ENCODE results near the gene CGAS.

CGAS gene

DNA sequence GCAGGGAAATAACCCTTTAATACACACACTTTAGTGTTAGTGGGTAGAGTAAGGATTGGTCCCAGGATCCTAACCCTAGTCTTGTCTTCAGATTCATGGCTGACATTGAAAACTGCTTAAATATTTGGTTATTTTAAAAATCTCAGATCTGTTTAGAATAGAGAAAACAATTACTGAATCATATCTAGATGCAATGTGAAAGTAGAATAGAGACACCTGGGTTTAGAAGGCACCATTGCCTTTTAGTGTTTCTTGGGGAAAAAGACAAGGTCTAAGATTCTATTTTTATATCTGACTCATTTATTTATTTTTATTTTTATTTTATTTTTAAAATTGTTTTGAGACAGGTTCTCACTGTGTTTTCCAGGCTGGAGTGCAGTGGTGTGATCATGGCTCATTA is 51.4 kb downstream of the CGAS start:
- no peak for TF ChIP-seq NFIC (IDR thresholded peaks at IDR 0.05)

DNA sequence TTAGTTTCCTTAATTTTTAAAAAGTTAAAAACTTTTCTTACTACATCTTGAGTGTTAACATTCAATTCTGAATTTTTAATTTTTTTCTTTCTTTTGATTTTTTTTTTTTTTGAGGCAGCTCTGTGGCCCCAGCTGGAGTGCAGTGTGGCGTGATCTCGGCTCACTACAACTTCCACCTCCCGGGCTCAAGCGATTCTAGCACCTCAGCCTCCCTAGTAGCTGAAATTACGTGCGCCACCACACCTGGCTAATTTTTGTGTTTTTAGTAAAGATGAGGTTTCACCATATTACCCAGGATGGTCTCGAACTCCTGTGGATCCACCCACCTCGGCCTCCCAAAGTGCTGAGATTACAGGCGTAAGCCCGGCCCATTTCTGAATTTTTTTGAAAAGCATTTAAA is 56.2 kb downstream of the CGAS start:
- TF ChIP-seq FOXM1 (IDR thresholded peaks at IDR 0.05; ENCODE audit: borderline replicate concordance, low read depth) (no peak), CEBPB (IDR thresholded peaks at IDR 0.05) (no peak), YY1 (IDR thresholded peaks at IDR 0.05; ENCODE audit: low read depth) (no peak), TAF1 (IDR thresholded peaks at IDR 0.05; ENCODE audit: low read depth) (no peak), RAD21 (IDR thresholded peaks at IDR 0.05; ENCODE audit: low read depth) (no peak), ZBTB7A (IDR thresholded peaks at IDR 0.05; ENCODE audit: low read depth) (no peak), TEAD4 (IDR thresholded peaks at IDR 0.05) (no peak)
- TF ChIP-seq, protein P1, sequence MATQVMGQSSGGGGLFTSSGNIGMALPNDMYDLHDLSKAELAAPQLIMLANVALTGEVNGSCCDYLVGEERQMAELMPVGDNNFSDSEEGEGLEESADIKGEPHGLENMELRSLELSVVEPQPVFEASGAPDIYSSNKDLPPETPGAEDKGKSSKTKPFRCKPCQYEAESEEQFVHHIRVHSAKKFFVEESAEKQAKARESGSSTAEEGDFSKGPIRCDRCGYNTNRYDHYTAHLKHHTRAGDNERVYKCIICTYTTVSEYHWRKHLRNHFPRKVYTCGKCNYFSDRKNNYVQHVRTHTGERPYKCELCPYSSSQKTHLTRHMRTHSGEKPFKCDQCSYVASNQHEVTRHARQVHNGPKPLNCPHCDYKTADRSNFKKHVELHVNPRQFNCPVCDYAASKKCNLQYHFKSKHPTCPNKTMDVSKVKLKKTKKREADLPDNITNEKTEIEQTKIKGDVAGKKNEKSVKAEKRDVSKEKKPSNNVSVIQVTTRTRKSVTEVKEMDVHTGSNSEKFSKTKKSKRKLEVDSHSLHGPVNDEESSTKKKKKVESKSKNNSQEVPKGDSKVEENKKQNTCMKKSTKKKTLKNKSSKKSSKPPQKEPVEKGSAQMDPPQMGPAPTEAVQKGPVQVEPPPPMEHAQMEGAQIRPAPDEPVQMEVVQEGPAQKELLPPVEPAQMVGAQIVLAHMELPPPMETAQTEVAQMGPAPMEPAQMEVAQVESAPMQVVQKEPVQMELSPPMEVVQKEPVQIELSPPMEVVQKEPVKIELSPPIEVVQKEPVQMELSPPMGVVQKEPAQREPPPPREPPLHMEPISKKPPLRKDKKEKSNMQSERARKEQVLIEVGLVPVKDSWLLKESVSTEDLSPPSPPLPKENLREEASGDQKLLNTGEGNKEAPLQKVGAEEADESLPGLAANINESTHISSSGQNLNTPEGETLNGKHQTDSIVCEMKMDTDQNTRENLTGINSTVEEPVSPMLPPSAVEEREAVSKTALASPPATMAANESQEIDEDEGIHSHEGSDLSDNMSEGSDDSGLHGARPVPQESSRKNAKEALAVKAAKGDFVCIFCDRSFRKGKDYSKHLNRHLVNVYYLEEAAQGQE (IDR thresholded peaks at IDR 0.05; ENCODE audit: low read depth), result no peak

DNA sequence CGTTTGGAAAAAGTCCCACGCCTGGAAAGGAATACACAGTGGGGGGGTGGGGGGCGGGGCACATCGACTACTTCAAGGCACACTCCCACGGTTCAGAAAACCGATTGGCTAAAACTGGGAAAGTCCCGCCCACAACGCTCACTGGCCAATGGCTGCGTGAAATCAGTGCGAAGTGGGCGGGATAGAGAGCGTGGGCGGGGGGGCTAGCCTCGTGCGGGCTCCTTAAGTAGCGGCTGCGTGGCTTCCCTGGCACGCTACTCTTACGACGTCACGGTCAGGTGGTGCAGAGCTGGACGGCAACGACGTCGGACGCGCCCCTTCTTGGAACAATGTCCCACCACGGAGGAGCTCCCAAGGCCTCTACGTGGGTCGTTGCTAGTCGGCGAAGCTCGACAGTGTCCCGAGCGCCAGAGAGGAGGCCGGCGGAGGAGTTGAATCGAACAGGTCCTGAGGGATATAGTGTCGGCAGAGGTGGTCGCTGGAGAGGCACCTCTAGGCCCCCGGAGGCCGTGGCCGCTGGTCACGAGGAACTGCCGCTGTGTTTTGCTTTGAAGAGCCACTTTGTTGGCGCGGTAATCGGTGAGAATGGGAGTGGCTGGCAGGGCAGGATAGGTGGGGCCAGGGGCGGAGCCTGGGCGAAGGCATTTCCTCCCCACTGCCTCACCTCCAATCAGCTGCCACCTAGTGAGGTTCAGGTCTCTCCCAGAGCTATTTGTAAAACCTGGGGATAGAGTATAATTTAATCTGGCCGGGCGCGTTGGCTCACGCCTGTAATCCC is 57.3 kb downstream of the CGAS start, which contains the start of gene DDX43:
DDX43 (plus strand) TSS at position 252 of the 778 bp plus-strand sequence; CDS start at position 330, 78 bp downstream.
- TF ChIP-seq TAF1 (IDR thresholded peaks at IDR 0.05; ENCODE audit: low read depth) (0 out of 2 replicates have a peak, but pooled peaks have one; percentile 31), YY1 (IDR thresholded peaks at IDR 0.05; ENCODE audit: low read depth) (no peak), FOXM1 (IDR thresholded peaks at IDR 0.05; ENCODE audit: borderline replicate concordance, low read depth) (no peak), NFIC (IDR thresholded peaks at IDR 0.05) (no peak), TEAD4 (IDR thresholded peaks at IDR 0.05) (0 out of 2 replicates have a peak, but pooled peaks have one; percentile 7), EGR1 (IDR thresholded peaks at IDR 0.05) (peak; percentile 74), ZBTB7A (IDR thresholded peaks at IDR 0.05; ENCODE audit: low read depth) (no peak), EP300 (IDR thresholded peaks at IDR 0.05; ENCODE audit: borderline replicate concordance) (no peak), CEBPB (IDR thresholded peaks at IDR 0.05) (no peak), CREB1 (IDR thresholded peaks at IDR 0.05; ENCODE audit: low read depth) (peak; percentile 41; the same call in 1 of the 2 replicates), TCF12 (IDR thresholded peaks at IDR 0.05; ENCODE audit: low read depth) (no peak; the same call in 1 of the 2 replicates)
- TF ChIP-seq, protein P2, sequence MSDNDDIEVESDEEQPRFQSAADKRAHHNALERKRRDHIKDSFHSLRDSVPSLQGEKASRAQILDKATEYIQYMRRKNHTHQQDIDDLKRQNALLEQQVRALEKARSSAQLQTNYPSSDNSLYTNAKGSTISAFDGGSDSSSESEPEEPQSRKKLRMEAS (IDR thresholded peaks at IDR 0.05), result peak; percentile 95
- TF ChIP-seq, protein P3, sequence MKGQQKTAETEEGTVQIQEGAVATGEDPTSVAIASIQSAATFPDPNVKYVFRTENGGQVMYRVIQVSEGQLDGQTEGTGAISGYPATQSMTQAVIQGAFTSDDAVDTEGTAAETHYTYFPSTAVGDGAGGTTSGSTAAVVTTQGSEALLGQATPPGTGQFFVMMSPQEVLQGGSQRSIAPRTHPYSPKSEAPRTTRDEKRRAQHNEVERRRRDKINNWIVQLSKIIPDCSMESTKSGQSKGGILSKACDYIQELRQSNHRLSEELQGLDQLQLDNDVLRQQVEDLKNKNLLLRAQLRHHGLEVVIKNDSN (IDR thresholded peaks at IDR 0.05), result peak; percentile 88
- TF ChIP-seq, protein P1 (IDR thresholded peaks at IDR 0.05; ENCODE audit: low read depth), result no peak

DNA sequence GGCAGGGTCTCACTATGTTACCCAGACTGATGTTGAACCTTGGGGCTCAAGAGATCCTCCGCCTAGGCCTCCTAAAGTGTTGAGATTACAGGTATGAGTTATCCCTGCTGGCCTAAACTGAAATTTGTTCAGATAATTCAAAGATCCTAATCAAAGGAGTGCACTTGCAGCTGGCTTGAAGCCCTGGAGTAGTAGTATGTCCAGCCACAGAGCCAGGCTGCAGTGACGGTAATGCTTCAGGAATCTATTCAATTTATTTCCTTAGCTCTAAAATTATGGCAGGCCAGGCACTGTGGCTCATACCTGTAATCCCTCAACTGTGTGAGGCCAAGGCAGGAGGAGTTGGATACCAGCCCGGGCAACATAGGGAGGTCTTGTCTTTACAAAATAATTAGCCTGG is 58.8 kb downstream of the CGAS start:
- no peak for TF ChIP-seq EP300 (IDR thresholded peaks at IDR 0.05; ENCODE audit: borderline replicate concordance)
- TF ChIP-seq RAD21 (IDR thresholded peaks at IDR 0.05; ENCODE audit: low read depth), result no peak
- no peak for TF ChIP-seq TAF1 (IDR thresholded peaks at IDR 0.05; ENCODE audit: low read depth)
- TF ChIP-seq FOXM1 (IDR thresholded peaks at IDR 0.05; ENCODE audit: borderline replicate concordance, low read depth), result no peak
- no peak for TF ChIP-seq TEAD4 (IDR thresholded peaks at IDR 0.05)

DNA sequence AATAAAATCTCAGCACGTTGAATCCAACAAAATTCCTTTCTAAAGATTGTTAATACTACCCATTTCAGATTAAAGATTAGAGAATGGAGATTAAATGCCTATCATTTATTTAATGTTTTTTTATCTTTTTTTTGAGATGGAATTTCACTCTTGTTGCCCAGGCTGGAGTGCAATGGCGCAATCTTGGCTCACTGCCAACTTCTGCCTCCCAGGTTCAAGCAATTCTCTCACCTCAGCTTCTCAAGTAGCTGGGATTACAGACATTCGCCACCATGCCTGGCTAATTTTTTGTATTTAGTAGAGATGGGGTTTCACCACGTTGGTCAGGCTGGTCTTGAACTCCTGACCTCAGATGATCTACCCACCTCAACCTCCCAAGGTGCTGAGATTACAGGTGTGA is 59.9 kb downstream of the CGAS start:
- peak; percentile 83 for TF ChIP-seq NFIC (IDR thresholded peaks at IDR 0.05)

DNA sequence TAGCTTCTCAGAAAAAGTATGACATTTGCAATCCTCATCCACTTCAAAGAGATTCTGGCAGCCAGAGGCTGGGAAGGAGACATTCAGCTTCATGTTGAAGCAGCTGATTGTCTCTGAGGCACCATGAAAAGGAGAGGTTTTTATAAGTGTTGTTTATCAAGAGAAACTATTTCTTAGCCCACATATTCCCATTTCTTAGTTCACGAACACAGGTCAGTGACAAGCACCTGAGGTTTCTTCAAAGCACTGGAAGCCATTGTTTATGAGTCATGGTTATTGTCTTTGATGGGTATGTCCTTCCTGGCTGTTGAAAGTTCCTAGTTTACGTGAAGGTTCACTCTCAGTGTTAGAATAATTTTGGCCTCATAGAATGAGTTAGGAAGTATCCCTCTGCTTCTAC is 60.4 kb downstream of the CGAS start:
- TF ChIP-seq RAD21 (IDR thresholded peaks at IDR 0.05; ENCODE audit: low read depth) (no peak), EGR1 (IDR thresholded peaks at IDR 0.05) (no peak), TAF1 (IDR thresholded peaks at IDR 0.05; ENCODE audit: low read depth) (no peak), FOXM1 (IDR thresholded peaks at IDR 0.05; ENCODE audit: borderline replicate concordance, low read depth) (no peak), YY1 (IDR thresholded peaks at IDR 0.05; ENCODE audit: low read depth) (no peak), EP300 (IDR thresholded peaks at IDR 0.05; ENCODE audit: borderline replicate concordance) (no peak), CEBPB (IDR thresholded peaks at IDR 0.05) (no peak), TCF12 (IDR thresholded peaks at IDR 0.05; ENCODE audit: low read depth) (no peak), TEAD4 (IDR thresholded peaks at IDR 0.05) (no peak)
- TF ChIP-seq, protein P2 (IDR thresholded peaks at IDR 0.05), result no peak

DNA sequence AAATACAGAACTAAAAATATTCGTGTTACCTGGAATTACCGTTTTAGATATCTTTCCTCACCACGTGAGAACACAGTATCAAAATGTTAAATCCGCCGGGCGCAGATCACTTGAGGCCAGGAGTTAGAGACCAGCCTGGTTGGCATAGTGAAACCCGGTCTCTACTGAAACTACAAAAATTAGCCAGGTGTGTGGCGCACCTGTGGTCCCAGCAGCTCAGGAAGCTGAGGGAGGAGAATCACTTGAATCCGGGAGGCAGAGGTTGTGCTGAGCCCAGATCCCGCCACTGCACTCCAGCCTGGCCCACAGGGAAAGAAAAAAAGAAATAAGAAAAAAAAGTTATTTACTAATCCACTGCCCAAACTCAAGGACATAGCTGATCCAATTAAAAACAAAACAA is 62.2 kb downstream of the CGAS start:
- TF ChIP-seq, protein P2 (IDR thresholded peaks at IDR 0.05), result no peak
- no peak for TF ChIP-seq FOXM1 (IDR thresholded peaks at IDR 0.05; ENCODE audit: borderline replicate concordance, low read depth)
- no peak for TF ChIP-seq RAD21 (IDR thresholded peaks at IDR 0.05; ENCODE audit: low read depth)
- TF ChIP-seq TEAD4 (IDR thresholded peaks at IDR 0.05), result no peak
- TF ChIP-seq EGR1 (IDR thresholded peaks at IDR 0.05), result no peak
- no peak for TF ChIP-seq CREB1 (IDR thresholded peaks at IDR 0.05; ENCODE audit: low read depth)
- TF ChIP-seq EP300 (IDR thresholded peaks at IDR 0.05; ENCODE audit: borderline replicate concordance), result no peak
- TF ChIP-seq CEBPB (IDR thresholded peaks at IDR 0.05), result no peak
- no peak for TF ChIP-seq YY1 (IDR thresholded peaks at IDR 0.05; ENCODE audit: low read depth)
- no peak for TF ChIP-seq NFIC (IDR thresholded peaks at IDR 0.05)
